T-helper 1 cell (primary cell): ENCODE data around the gene MATCAP1.

Experiments used
- DNase-seq, 5 donors: peaks; one replicate each; pipeline ENCODE4 v3.0.0-alpha.2; 2012 to 2020
- total RNA-seq, 4 donors: gene quantifications; one replicate each; lab custom pipeline; 2026; lab: John Stamatoyannopoulos, UW

MATCAP1 gene
- 9.1 to 12.3 (median 12.0) reads per million in 4 donors for total RNA-seq

DNA sequence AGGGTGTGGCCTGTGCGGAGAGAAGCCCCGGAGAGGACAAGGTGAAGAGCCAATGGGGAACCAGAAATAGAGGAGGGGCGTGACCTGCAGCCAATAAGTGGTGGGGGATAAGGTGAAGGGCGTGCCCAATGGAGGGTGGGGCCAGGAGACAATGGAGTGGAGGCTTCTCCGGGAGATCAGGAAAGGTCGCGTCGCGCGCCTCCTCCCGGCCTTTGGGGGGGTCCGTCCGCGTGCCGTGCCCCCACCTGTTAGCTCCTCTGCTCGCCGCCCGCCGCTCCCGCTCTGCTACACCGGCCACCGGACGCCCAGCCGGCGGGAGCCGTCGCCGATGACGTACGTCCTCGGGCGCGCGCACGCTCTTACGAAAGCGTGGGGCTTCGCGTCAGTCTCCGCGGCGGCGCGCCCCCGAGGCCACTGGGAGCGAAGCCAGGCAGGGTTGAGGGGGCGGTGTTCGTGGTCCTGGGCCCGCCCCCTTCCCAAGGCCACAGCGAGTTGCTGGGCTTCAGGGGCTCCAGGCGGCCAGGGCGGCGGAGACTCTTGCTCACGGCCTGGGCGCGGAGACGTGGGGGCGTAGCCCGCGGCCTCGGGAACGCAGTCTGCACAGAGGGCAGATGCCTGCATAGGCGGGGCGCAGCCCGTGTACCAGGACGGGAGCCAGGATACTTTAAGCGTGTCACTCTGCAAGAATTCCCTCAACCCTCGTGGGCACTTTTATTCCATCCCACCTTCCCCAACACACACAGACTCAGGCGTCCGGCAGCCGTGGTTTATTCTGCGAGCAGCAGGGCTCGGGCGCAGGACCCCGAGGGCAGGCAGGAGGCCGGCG, at the start of gene MATCAP1:
Gene MATCAP1 (minus strand): TSS at position 337 of the 826 bp plus-strand sequence. CDS start 3,353 bp downstream, outside the sequence.
- peak; percentile 86 to 98 (median 92) for DNase-seq

DNA sequence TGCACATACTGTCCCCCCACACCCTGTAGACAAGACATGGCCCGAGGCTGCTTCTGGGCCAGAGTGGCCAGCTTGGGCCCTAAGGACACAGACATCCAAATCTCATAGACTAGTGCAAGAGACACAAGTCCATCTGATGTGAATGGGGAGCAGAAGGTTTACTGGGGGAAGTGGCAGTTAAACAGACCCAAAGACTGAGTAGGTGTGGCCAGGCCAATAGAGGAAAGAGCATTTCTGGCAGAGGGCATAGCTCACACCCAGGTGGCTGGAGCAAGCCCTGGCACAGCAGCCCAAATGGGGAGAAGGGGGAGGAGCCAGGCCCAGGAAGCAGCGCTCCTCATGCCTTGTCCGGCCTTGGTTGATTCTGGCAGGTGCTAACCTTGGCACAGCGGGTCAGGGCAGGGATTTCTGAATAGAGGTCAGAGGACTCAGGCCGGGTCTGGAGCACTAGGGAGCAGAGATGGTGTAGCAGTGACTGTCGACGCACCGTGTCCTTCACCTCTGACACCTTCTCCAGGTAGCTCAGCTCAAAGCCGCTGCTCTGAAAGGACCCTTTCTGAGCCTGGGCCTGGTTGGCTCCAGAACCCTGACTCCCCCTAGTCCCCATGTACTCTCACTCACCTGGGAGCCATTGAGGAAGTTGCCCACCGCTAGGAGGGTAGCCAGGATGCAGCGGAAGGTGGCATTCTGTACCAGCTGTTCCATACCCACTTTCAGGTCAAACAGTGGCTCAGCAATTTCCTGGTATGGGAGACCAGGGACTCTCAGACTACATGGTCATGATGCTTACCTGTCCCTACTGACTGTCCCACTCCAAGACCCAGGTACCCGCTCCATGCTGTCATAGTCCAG, 47.3 kb upstream of the MATCAP1 start:
- DNase-seq = no peak

GRCh38 chr16:67229906-67230808, 46.4 kb upstream of the MATCAP1 start:
- no peak for DNase-seq

DNA sequence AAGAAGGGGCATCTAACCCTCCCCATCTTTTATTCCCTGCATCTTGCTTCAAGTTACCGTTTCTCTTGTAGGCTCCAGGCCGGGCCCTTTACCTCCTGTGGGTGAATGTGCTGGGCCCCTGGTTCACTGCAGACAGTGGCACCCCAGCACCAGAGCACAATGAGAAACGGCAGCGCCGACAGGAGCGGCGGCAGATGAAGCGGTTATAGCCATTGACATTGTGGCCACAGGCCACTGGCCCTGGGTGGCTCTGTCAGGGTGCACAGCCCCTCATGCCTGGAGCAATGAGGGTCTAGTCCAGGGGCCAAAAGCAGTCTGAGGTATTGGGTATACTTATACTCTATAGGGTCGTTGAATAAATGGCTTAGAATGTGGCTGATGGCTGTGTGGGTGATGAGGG, 45.1 kb upstream of the MATCAP1 start:
- DNase-seq = no peak

DNA sequence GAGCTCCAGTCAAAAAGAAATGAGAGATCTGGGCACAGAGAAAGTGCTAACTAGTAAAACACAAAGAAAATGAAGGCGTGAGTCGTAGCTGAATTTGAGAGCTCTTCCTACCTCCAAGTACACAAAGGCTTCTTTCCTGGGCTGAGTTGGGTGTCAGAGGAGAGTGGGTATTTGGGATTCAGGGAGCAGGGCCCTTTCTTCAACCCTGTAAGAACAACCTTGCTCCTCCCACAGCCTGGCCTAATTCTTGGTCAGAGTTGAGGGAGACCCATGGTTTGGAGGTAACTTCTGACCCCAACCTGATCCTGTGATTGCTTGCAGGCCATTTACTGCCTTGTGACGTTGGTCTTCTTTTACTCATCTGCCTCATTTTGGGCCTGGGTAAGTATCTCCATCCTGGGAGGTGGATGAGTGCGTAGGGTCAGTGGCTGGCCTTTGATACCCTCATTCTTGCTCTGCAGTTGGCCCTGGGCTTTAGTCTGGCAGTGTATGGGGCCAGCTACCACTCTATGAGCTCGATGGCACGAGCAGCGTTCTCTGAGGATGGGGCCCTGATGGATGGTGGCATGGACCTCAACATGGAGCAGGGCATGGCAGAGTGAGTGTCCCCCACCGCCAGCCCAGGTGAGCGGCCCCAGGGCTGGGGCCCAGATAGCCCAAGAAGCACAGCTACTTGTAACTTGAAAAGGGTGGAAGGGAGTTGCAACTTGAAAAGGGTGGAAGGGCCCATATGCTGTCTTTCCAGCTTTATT, 44.4 kb upstream of the MATCAP1 start:
- no peak for DNase-seq

- no peak for DNase-seq
These were observed 43.8 kb upstream of the MATCAP1 start for GRCh38 chr16:67227567-67227921.

DNA sequence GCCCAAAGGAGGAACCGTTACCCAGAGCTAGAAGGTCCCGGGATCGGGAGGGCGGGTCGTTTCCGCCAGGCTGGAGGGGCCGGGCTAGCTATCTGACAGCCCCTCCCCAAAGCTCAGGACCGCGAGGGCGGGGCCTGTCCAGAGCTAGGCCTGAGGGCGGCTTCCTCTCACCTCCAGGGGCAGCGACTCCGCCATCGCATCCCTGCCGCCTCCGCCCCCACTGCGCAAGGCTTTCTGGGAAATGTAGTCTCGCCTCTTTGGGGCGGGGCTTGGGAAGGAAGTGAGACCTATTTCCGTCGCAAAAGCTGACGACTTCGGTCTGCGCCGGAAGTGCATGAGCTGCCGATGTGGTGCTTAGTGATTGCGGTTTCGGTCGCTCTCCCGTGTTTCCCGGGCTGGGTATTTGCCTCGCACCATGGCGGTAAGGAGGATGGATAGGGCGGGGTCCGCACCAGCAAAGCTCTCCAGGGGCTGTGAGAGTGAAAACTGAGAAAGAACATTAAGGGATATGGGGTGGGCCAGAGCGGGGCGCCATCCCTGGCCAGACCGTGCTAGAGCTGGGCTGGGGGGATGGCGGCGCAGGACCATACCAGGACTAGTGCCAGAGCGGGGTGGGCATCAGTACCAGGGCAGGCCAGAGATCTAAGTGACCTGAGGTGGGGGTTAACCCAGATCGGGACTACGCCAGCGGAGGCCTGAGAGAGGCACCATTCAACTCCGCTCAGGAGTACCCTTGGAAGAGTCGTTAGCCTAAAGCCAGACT, 43.2 kb upstream of the MATCAP1 start, which contains the start of gene TMEM208:
Gene TMEM208 (plus strand): TSS at position 327 of the 763 bp plus-strand sequence. CDS start 89 bp downstream, at position 416.
- peak; percentile 94 to 99 (median 96) for DNase-seq

DNA sequence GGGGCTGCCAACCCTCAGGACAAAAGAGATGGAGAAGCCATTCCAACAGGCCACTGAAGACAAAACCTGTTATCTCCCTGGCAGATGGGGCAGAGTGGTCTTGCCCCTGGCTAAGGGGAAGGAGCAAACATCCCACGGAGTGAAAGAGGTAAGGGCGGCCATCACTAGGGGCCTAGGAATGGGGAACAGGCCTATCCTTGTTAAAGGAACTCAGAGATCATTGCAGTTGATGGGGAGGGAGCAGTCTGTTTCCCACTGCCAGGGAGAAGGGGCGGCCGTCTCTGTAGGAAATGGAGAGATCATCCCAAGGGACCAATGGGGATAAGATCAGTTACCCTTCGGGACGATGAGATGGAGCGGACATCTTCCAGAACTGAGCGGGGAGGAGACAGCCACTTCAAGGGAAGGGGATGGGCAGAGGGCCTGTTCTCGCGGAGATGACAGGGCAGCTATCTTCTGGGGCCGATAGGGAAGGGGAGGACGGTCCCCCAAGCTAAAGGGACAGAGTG, 42.6 kb upstream of the MATCAP1 start:
- DNase-seq = no peak

- DNase-seq = no peak
These were observed 40.2 kb upstream of the MATCAP1 start for GRCh38 chr16:67223992-67224391.

GRCh38 chr16:67216612-67217490, 33.1 kb upstream of the MATCAP1 start:
- DNase-seq = no peak

GRCh38 chr16:67215706-67216105, 31.9 kb upstream of the MATCAP1 start:
- DNase-seq = no peak

DNA sequence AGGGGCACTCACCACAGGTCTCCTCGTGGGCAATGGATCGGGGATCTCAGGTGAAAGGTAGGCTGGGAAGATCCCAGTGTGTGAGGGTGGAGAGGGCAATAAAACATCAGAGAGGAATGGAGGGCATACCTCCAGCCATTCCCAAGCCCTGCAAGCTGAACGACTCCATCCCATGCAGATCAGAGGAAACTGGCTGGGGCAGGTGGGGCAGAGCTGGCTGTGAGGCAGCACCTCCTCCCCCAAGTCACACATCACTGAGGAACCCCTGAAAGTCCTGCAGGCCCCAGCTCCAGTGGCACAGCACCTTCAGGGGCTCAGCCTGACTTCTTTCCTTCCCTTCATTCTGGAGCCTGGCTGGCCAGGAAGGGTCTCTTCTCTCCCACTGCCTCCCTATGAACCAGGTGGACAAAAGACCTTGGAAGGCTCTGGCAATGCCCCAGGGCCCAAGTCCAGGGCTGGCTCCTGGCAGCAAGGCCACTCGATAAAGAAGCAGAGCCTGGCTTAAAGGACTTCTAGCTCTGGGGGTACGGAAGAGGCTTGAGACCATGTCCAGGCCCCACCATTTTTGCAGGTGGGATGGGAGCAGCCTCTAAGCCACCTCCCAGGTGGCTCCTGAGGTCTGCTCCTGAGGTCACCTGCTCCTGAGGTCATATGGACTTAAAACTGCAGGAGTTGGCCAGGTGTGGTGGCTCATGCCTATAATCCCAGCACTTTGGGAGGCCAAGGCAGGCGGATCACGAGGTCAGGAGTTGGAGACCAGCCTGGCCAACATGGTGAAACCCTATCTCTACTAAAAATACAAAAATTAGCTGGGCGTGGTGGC, 29.6 kb upstream of the MATCAP1 start:
- DNase-seq = no peak

- no peak for DNase-seq
These were observed 29.0 kb upstream of the MATCAP1 start for GRCh38 chr16:67212766-67213165.

GRCh38 chr16:67211674-67212073, 27.9 kb upstream of the MATCAP1 start:
- no peak for DNase-seq

- no peak for DNase-seq
These were observed 26.5 kb upstream of the MATCAP1 start for GRCh38 chr16:67210069-67210937.

GRCh38 chr16:67209565-67209964, 25.8 kb upstream of the MATCAP1 start:
- no peak for DNase-seq

DNA sequence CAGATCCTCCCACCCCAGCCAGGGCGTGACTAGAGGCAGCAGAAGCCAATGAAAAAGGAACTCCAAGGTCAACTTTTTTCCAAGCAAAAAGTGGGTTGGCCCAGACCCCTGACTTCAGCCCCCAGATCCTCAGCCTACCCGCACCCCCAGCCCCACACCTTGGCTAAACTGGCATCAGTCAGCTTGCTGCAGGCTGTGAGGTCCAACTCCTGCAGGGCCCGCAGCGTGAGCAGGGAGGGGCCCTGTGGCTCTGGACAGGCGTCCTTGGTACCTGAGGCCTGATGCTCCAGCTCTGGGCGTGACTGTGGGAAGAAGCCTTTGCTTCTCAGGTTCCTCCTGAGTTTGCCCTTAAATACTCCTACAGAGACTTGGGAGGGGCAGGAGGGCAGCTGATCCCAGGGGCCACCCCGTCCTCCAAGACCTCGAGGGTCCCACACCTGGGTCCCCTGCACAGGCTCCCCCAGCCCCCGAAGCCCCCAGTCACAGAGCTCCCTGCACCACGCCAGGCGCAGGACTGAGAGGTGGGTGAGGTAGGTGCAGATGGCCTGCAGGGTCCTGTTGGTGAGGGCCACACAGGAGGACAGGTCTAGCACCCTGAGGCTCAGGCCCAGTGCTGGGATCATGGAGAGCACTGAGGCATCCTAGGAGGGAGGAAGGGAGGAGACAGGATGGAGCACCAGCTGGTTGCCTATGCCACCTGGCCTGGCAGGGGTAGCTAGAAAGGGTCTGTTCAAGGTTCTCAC, 24.6 kb upstream of the MATCAP1 start:
- DNase-seq = no peak
